ENCODE measurements around the gene KIF4B.

GRCh38 chr5:155044591-155044990, 31.0 kb downstream of the KIF4B start:
- TF ChIP-seq CTCF (IDR thresholded peaks at IDR 0.05) (no peak), TCF12 (IDR thresholded peaks at IDR 0.05) (no peak), RFX5 (IDR thresholded peaks at IDR 0.05; ENCODE audit: low read length) (no peak), ELF1 (IDR thresholded peaks at IDR 0.05) (no peak), RAD21 (IDR thresholded peaks at IDR 0.05; ENCODE audit: low read length) (no peak), POLR2AphosphoS5 (IDR thresholded peaks at IDR 0.05; ENCODE audit: low read depth, low read length) (no peak), CHD2 (IDR thresholded peaks at IDR 0.05; ENCODE audit: low read length, partially characterized antibody) (no peak), SIN3A (IDR thresholded peaks at IDR 0.05; ENCODE audit: borderline replicate concordance, low read depth, low read length) (no peak), RXRA (IDR thresholded peaks at IDR 0.05; ENCODE audit: borderline replicate concordance, low read depth) (no peak), EZH2phosphoT487 (IDR thresholded peaks at IDR 0.05; ENCODE audit: borderline replicate concordance, low read depth) (no peak), EP300 (IDR thresholded peaks at IDR 0.05; ENCODE audit: borderline replicate concordance in 1 of 2, low read depth in 1 of 2, low read length in 1 of 2) (no peak)
